ENCODE results near the gene FTCDNL1.

GRCh38 chr2:199756211-199756610 is 94.8 kb downstream of the FTCDNL1 start:
- no peak for TF ChIP-seq EZH2 (IDR thresholded peaks at IDR 0.05; ENCODE audit: borderline replicate concordance)
- TF ChIP-seq CTCF (IDR thresholded peaks at IDR 0.05; ENCODE audit: poor library complexity) = no peak
- no peak for TF ChIP-seq EZH2phosphoT487 (IDR thresholded peaks at IDR 0.05; ENCODE audit: low read depth, severe bottlenecking, unreplicated experiment)

All from hepatocyte (in vitro differentiated cells).